Amygdala (tissue), 56 donors: ENCODE data around the gene ZNF207.
"Not testable (repeated sequence)": the region's sequence is repeated elsewhere in the genome, so short reads cannot be mapped to it uniquely, and the experiment has no call there.

ENCODE experiments used
- DNase-seq, 56 donors: peaks; one replicate each; lab custom pipeline; 2025; lab: John Stamatoyannopoulos, UW

Gene ZNF207

GRCh38 chr17:32385121-32385520 lies 35.2 kb downstream of the ZNF207 start:
- no peak for DNase-seq

GRCh38 chr17:32385971-32386370 lies 36.0 kb downstream of the ZNF207 start:
- no peak for DNase-seq

- DNase-seq, result no peak
These were observed 36.9 kb downstream of the ZNF207 start for GRCh38 chr17:32386844-32387243.

GRCh38 chr17:32388128-32388527 lies 38.2 kb downstream of the ZNF207 start:
- DNase-seq, result not testable (repeated sequence)

- DNase-seq, result no peak
These were observed 38.9 kb downstream of the ZNF207 start for GRCh38 chr17:32388613-32389459.

GRCh38 chr17:32393904-32394303 lies 43.9 kb downstream of the ZNF207 start:
- DNase-seq, result no peak

GRCh38 chr17:32396343-32396742 lies 46.4 kb downstream of the ZNF207 start:
- no peak for DNase-seq

GRCh38 chr17:32398946-32399345 lies 49.0 kb downstream of the ZNF207 start:
- no peak for DNase-seq

- not testable (repeated sequence) for DNase-seq
These were observed 60.1 kb downstream of the ZNF207 start for GRCh38 chr17:32410085-32410484.

- DNase-seq, result no peak
These were observed 76.9 kb downstream of the ZNF207 start for GRCh38 chr17:32426894-32427293.

GRCh38 chr17:32429598-32429997 lies 79.6 kb downstream of the ZNF207 start:
- DNase-seq, result no peak
